DMS53 treated with DMSO at 0.1 percent for 48 hours (cell line): ENCODE results near the gene STX8.
"Not testable (repeated sequence)": the region's sequence is repeated elsewhere in the genome, so short reads cannot be mapped to it uniquely, and the experiment has no call there.

Experiments
- DNase-seq: peaks from one replicate; lab custom pipeline; 2025; ENCODE audit not compliant: unreplicated experiment; lab: John Stamatoyannopoulos, UW

Gene STX8

DNA sequence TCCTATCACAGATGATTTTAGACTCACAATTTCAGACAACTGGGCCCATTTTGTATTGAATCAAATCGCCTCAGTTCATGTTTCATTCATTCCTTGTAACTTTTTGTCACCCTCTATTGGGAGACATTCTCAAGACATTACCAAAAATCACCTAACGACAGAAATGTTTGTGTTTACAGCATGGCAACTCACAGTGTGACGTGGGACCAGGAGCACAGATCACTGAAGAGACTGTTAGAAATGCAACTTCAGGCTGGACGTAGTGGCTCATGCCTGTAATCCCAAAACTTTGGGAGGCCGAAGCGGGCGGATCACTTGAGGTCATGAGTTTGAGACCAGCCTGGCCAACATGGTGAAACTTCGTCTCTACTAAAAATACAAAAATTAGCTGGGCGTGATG is 304.7 kb downstream of the STX8 start:
- DNase-seq = no peak

DNA sequence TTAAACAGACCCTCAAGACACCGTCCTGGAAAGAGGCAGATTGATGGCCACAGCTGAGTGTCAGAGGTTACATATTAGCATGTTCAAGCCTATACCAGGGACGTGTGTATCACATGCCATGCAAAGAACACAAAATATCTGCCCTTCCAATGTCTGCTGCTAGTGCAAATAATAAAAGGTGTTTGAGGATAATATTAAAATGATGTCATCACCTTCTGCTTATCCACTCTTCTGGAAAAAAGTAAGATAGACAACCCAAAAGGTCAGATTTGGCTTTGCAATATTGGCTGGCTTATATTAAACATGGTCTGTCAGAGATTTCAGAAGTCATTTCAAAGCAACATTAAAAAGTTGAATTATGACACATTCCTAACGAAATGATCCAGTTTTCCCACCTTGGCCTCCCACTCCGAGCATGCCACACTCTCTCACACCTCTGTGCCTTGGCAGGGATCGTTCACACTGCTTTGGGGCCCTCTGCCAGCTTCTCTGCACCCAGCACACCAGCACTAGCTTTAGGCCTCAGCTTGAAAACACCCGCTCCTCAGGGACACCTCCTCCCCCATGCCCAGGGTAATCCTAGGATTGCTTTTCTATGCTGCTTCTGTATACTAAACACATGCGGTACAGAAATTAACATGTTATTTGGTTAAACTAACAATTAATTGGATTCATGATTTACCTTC is 306.1 kb downstream of the STX8 start:
- no peak for DNase-seq

DNA sequence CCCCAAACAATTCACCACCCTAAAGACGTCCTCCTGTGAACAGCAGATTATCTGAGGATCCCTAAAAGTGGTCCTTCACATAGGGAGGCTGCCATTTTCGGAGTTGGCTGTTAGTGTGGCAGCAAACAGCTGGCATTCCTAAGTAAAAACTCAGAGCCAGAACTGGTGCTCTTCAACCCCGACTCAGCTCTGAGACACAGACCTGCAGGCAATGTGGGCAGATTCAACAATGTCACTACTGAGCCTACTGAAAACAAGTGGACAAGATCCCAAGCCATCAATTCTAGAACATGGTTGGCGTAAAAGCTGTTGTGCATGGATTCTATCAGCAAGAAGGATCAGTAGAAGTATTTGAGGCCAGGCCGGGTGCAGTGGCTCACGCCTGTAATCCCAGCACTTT is 307.1 kb downstream of the STX8 start:
- DNase-seq = no peak

DNA sequence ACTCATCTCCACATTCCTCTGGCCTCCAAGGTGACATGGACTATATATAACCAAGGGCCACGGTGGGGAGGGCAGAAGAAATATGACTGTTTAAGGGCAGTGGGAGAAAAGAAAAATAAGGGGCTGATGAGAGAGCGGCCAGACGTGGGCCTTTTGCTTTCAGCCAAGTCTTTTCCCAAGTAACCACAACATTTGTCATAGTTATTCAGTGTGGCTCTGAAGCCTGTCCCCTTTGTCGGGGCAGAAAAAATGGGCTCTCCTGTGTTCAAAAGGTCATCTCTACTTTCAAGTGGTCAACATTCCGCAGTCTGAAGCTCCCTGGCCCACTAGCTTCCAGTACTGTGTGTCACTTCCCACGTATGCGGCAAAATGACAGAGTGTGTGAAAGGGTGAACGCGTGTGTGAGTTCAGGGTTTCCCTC is 308.9 kb downstream of the STX8 start:
- no peak for DNase-seq

DNA sequence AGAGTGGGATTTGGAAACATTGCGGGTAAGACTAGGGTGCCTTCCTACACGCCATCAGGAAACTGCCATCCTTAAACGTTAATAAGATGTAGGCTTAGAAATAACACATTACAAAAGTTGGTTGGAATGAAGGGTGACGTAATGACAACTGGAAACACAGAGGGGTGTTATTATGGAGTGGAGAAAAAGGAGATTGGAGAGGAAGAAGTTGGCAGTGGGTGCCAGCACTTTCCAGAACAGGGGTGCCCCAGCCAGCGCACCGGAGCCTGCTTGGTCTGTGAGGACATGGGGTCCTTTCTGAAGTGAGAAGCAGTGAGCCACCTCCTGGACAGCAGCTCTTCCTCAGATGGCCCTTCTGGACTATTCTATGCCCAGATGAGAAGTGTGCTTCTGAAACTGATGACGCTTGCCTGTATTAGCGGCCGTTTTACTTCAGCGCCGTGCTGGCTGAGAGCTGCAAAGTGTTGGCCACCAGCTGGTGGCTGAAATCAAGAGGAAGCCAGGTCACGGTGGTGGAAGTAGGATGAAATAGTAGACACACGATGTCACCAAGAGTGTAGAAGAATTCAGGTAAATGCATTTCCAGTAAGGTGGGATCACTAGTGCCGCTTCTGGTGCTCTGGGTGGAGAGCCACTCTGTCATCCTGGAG is 309.5 kb downstream of the STX8 start:
- DNase-seq = no peak

DNA sequence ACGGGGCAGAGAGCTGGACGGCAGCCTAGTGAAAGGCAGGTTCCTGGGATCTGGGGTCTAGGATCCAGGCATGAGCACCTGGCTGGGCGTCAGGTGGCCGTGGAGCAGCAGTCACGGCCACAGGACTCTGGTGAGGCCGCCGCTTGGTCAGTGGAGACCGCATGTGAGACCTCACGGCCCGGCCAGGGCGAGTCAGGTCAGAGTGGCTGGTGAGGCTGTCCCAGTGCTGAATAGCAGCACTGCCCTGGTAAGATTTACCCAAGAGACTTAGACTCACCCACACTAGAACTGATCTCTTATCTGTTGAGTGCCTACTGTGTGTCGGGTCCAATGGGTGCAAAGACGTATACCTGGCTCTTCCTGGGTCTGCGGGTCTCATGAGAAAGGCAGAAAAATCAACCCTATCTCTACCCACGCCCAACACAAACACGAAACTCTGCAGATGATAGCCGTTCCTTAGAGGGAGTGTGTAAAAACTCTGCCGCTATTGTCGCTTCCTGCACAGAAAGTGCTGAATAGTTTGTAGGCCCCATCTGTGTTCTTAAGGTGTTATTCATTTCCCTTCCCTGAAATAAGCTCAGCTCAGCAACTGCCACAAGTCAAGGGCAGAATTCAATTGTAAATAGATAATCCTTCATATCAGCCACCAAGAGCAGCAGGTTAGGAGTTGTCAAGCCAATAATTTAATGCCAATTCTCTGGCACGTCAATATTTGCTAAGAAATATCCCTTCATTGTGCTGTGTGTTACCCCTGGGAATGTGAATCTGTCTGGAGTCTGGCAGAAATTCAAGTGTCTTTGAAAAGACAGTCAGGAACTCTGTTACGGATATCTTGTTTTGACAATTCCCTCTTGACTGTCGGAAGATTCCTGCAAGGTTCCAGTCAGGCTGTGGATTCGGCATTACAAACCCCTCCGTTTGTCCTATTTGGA is 314.3 kb downstream of the STX8 start:
- DNase-seq = no peak

DNA sequence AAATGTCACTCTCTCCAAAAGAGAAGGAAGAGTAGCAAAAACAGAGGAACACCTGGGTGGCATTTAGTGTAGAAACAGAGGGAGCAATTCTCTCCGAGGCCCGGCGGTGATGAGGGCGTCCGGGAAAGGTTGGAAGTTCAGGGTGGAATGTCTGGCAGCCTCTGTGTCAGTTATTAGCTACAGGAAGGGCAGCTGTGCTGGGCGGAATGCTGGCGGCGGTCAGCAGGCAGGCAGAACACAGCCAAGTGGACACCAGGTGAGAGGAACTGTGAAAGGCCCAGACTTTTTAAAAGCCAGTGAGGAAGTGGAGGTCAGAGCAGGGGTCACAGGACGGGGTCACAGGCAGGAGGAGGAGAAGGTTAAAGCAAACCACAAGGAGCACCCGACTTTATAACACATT is 316.2 kb downstream of the STX8 start:
- no peak for DNase-seq

DNA sequence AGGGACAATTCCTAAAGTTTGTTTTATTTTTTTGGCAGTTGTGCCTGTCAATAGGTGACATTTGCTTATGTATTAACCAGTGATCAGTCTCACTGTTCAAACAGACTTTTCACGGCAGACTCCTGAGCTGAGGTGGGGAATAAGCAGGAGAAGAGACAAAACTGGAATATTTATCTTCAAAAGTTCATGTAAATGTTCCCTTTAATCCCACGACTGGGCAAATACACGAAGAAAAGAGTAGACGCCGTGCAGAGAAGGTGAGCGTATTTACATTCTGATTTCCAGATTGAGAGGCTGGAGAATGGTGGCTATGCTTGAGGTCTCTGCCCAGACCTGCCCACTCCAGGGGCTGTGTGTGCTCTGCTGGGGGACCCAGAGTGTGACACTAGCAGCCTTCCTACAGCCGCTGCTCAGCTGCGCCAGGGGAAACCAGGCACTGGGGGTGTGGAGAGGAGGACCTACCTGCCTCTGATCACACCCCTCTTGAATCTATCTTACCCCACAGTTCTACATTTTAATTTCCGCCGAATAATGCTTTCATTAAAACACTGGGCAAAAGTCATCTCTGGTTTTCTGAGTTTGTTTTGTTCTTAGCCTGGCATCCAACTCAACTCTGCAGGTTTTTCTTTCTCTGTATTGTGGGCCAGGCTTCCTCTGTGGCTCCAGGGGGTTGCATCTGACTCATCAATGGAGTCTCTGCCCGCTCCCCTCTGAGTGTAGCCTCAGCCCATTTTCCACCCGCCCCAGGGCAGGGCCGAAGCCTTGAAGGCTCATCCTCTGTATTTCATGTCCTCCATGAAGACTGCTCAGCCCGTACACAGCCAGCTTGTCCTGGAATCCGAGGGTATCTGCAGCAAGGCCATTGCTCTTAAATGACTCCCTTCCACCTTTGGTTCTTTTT is 317.3 kb downstream of the STX8 start:
- DNase-seq = no peak

DNA sequence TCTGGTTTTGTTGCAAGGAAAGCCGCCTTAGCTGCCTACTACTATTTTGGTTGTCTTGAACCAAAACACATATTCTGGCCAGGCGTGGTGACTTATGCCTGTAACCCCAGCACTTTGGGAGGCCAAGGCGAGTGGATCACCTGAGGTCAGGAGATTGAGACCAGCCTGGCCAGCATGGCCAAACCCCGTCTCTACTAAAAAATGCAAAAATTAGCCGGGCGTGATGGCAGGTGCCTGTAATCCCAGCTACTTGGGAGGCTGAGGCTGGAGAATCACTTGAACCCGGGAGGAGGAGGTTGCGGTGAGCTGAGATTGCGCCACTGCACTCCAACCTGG is 318.0 kb downstream of the STX8 start:
- DNase-seq = not testable (repeated sequence)

DNA sequence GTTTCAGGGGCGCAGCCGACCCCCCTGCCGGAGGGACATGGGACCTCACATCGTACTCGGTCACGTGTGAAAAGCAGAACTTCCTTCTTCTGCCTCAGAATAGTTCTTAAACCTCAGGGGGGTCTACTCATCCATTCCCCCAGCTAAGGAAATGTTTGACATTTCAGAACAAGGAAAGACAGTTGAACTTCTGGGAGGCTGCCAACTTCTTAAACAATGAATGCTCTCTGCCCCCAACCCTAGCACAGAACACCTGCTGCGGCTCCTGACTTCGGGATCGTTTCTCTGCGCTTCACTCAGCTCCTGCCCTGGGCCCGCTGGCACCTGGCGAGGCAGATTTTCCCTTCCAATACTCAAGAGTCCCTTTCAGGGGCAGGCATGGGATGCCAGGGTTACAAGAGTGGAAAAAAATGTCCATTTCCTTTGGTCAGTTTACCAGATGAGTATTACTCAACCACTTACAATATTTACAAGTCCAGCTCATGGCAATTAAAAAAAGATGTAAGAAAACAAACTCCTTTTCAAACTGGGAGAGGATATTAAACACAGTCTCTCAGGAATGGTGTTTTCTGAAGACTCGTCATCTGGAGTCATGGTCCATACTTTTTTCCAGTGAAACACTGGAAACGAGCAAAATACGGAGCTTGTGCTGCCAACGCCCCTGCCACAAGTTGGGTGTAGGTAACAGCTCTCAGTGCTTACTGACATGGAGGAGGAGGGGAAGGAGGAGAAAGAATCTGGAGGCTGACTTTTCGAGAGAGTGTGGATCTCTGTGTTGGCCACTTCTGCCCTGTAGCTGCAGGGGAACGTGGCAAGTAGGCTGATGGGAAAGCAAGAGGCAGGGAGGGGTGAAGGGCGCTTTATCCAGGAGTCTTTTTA is 318.6 kb downstream of the STX8 start:
- DNase-seq = peak; percentile 35

DNA sequence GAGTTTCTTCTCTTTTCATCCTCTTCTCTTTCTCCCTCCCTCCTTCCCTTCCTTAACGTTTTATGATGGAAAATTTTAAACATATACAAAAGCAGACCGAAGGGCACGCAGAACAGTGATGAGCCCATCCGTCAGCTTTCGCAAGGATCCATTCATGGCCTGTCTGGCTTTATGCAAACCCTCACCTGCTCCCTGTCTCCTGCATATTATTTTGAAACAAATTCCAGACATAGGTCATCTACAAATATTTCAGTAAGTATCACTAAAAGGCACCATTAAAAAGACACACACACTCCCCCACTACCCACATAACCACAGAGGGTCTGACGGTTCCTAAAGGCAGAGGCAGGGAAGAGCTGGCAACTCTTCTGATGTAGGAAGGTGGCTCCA is 319.3 kb downstream of the STX8 start:
- DNase-seq = no peak

DNA sequence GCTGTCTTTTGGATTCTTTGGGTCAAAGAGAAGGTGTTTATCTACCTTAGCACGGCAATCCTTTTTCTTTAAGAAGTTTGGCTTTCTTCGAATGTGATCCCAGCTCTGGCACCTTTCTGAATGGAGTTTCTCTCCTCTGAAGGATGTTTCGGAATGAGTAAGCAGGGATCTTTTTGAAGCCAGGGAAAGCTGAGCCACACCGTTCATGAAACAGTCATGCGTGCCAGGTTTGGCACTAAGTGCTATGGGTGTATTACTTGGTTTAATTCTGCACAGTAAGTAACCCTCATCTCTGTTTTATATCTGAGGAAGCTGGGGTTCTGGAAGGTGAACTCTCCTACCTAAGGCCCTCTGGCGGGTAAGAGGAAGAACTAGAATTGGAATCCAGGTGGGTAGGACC is 319.8 kb downstream of the STX8 start:
- no peak for DNase-seq

DNA sequence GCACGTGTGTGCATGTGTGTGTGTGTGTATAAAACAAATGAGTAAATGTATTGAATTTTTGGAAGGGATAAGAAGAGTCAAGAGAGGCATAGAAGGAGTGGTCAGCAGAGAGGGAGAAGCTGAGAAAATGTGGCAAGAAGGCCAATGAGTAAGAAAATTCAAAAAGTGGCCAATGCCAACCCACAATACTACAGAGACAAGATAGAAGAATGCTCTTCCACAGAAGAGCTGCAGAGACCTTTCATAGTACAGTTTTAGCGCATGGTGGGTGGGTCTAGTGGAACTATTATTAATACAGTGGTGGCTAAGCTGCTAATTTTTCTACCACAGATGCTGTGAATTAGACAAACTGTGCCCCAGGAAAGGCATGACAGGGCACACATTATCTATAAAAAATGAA is 320.8 kb downstream of the STX8 start:
- DNase-seq = no peak

DNA sequence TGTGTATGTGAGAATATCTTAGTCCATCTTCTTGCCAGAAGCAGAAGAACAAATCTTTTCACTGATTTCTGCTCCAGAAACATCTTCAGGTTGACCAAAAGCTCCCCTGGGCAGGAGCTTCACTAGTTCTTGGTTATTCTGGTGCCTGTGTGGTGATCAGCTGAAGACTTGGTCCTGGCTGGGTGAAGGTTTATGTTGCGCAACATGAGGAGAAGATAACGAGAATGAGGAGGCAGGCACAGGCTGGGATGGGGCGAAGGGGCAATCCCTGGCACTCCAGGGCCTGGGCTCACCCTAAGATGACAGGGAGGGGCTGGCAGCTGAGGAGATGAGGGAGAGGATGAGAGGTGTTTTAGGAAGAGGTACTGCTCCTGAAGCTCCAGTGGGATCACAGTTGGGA is 322.3 kb downstream of the STX8 start:
- no peak for DNase-seq

DNA sequence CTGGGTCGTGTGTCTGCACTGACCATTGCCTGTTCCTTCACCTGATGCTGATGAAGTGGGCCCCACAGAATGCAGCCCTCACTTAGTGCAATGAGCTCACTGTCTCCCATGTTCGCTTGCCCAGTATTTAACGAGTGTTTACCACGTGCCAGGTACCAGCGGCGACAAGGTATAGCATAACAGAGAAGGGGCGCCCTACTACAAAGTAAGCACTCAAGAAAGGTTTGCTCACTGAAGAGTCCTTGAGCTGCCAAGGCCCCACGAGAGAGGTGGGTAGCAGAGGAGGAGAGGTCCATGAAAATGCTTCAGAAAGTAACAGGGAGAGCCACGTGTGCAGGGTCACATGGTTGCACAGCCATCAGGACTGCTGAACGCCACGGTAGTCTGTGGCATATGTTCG is 324.3 kb downstream of the STX8 start:
- DNase-seq = no peak

DNA sequence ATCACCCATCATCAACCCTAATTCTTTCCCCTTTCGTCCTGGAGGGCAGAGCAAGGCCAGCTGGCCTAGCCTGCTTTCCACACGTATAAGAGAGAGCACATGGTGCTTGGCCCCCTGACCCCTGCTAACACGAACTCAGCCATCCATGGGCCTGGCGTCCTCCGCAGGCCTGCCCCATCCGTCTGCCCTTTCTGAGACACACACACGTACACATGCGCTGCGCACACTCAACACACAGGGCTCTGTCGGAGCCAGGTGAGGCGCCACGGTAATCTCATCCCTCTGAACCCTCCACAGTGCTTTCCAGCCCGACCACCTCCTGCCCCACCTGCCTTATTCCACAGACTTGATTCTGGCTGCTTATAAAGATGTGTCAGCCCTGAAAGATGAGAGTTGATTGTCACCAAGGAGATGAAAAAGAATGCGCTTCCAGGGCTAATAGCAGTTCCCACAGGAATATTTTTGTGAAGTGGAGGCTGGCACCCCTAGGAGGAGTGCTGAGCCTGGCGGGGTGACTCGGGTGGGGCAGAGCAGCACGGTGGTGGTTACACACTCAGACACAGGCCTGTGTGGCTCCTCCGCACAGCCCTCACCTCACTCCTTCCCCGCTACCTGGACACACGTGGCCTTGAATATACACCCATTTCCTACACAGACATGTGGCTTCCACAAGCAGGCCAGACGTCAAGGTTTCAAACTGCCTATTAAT is 326.2 kb downstream of the STX8 start:
- DNase-seq = no peak

DNA sequence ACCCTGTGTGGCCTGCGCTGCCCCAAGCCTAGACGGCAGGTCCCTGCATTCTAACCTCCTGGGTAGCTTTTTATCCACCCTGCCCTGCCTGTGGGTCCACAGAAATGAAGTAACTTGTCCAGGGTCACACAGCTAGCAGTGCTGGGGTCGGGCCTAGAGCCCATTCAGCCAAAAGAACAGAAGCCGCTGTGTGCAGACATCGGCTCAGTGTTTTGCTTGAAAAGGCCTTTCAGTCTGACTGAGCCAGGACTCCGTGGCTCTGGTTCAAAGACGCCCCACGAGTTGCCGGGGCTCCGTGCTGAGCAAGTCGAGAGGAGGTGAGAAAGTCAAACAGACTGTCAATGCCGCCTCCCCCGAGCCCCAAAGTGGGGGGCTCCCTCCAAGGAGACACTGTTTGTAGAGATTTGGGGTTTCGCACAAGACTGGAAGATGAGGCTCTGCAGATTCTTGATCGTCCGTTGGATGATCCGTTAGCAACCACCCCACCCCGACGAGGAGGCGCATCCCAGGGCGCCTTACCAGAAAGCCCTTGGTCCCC is 328.1 kb downstream of the STX8 start:
- DNase-seq = no peak

DNA sequence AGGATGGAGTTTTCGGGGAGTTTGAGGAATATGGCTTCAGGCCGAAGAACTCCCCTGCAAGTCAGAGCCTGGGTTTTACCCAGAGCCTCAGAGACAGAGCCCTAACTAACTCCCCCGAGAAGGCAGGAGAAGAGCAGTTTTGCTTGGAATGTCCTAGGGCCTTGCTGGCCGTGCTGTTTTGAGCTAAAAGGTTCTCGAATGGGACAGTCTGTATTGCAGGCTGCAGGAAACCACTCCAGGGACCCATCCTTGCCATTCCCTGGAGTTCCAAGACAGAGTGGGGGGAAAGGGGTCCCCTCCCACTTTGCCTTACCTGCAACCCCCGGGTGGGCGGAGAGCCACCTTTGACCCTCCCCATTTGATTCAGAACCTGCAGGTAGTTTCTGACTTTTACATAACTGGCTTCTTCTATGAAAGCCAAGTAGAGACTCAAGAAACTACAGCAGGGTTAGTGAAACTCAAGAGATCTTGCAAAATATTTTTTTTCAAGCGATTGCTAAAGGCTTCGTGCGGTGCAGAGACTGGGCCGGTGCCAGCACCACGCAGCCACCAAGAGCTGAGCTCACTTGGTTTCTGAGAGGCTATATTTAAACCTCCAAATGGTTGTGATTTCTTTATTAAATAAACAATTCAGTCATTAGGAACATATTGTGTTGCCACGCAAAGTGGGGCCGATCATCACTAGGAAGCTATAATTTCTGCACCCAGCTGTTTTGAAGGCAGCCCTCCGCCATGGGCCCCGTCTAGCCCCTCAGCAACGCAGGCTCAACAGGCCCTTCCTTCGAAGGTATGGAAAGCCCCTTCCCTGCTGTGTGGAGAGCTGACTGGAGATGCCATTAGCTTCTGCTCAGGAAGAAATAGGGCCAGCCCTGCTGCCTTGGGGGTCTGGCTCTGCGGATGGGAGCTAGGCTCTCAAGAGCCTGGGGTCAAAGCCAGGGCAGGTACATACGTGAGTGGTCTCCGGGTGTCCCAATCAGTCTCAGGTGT is 331.3 kb downstream of the STX8 start:
- no peak for DNase-seq
